Mesendoderm (in vitro differentiated cells): ENCODE measurements around the gene PPP1R3G.

ENCODE experiments used
- DNase-seq: peaks from one replicate; pipeline ENCODE4 v3.0.0; 2013
- H2AK5ac ChIP-seq: 2 replicates; pipeline ENCODE4 v1.6.1; 2013; ENCODE audit warnings: low read length, inconsistent platforms
- H2BK120ac ChIP-seq: 2 replicates; pipeline ENCODE4 v1.6.1; 2013; ENCODE audit warnings: low read depth, mild to moderate bottlenecking, low read length, moderate library complexity, mixed read lengths
- H2BK15ac ChIP-seq: replicated peaks from 2 replicates; pipeline ENCODE4 v1.6.1; 2013; ENCODE audit warnings: low read depth, mild to moderate bottlenecking, moderate library complexity
- H2BK5ac ChIP-seq: 2 replicates; pipeline ENCODE4 v1.6.1; 2013; ENCODE audit warnings: low read length, inconsistent platforms
- H3K18ac ChIP-seq: 2 replicates; pipeline ENCODE4 v1.6.1; 2013; ENCODE audit warnings: mild to moderate bottlenecking, low read length, mixed read lengths
- H3K23ac ChIP-seq: one replicate; pipeline ENCODE4 v1.6.1; 2013; ENCODE audit warnings: low read length
- H3K27ac ChIP-seq: 2 replicates; pipeline ENCODE4 v1.5.1; 2013; ENCODE audit warnings: low read depth, mild to moderate bottlenecking, inconsistent platforms, low read length, moderate library complexity
- H3K27me3 ChIP-seq: 2 replicates; pipeline ENCODE4 v1.6.1; 2013; ENCODE audit warnings: low read length, control low read depth, mild to moderate bottlenecking, inconsistent platforms; ENCODE audit not compliant: insufficient read depth, poor library complexity
- H3K36me3 ChIP-seq: 2 replicates; pipeline ENCODE4 v1.6.1; 2013; ENCODE audit warnings: low read length, inconsistent platforms; ENCODE audit not compliant: control insufficient read depth, insufficient read depth
- H3K4ac ChIP-seq: one replicate; pipeline ENCODE4 v1.6.1; 2013; ENCODE audit warnings: low read depth, mild to moderate bottlenecking, low read length, moderate library complexity
- H3K4me1 ChIP-seq: 2 replicates; pipeline ENCODE4 v1.6.1; 2013; ENCODE audit warnings: low read depth, low read length, inconsistent platforms; ENCODE audit not compliant: control insufficient read depth
- H3K4me2 ChIP-seq: 2 replicates; pipeline ENCODE4 v1.6.1; 2013; ENCODE audit warnings: low read length
- H3K4me3 ChIP-seq: 2 replicates; pipeline ENCODE4 v1.5.1; 2013; ENCODE audit warnings: mild to moderate bottlenecking, low read length
- H3K56ac ChIP-seq: one replicate; pipeline ENCODE4 v1.6.1; 2013; ENCODE audit warnings: low read length
- H3K79me1 ChIP-seq: 2 replicates; pipeline ENCODE4 v1.6.1; 2013; ENCODE audit warnings: low read length, inconsistent platforms
- H3K79me2 ChIP-seq: 2 replicates; pipeline ENCODE4 v1.6.1; 2013; ENCODE audit warnings: mild to moderate bottlenecking, low read length; ENCODE audit not compliant: control insufficient read depth, insufficient read depth
- H3K9ac ChIP-seq: 2 replicates; pipeline ENCODE4 v1.6.1; 2013; ENCODE audit warnings: low read length, inconsistent platforms
- H4K5ac ChIP-seq: one replicate; pipeline ENCODE4 v1.6.1; 2013; ENCODE audit warnings: low read length
- H4K8ac ChIP-seq: one replicate; pipeline ENCODE4 v1.6.1; 2013; ENCODE audit warnings: low read depth, mild to moderate bottlenecking, control low read depth, low read length, moderate library complexity
- WGBS: extraction: QIAGEN DNeasy Blood & Tissue Kit; methylation state at CpG from one replicate; pipeline ENCODE4 v1.1.7; 2013; ENCODE audit warnings: low lambda C conversion rate, missing lambda C conversion rate; ENCODE audit not compliant: insufficient coverage; ENCODE audit errors: extremely low coverage; 5-methylcytosine and 5-hydroxymethylcytosine counted together

PPP1R3G gene

DNA sequence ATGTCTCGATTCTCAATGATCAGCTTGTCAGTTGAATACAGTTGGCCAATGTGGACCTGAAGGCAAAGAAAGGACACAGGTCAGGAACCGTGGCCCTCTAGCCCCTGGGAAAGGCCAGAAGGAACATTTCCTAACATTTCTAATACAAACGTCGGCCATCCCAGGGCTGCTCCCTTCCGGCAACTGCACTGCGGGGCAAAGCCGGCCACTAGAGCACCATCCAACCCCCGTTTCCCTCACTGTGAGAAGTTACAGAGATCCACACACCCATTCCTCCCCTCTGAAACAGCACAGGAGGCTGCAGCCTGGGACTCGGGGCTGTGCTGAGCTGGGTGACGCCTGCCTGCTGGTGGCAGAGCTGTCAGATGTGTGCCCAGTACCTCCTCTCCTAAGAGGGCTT is 24.3 kb downstream of the PPP1R3G start:
- WGBS = no CpG with 5 or more reads among the region's 10 CpGs
- Histone ChIP-seq H3K79me1 (no peaks in the 10 kb centered on the region), H2AK5ac (no peak overlapping the region), H3K79me2 (no peaks in the 10 kb centered on the region), H3K4me1 (no peaks in the 10 kb centered on the region), H3K27me3 (no peaks in the 10 kb centered on the region), H2BK5ac (no peak overlapping the region), H3K4me2 (no peak overlapping the region), H3K4ac (no peak overlapping the region), H3K36me3 (no peaks in the 10 kb centered on the region), H3K56ac (no peak overlapping the region), H4K8ac (no peak overlapping the region), H3K23ac (no peak overlapping the region), H3K27ac (no peak overlapping the region), H2BK15ac (no peak overlapping the region), H2BK120ac (no peak overlapping the region), H3K9ac (no peak overlapping the region), H4K5ac (no peak overlapping the region), H3K4me3 (no peak overlapping the region), H3K18ac (no peak overlapping the region)
- no peak for DNase-seq

DNA sequence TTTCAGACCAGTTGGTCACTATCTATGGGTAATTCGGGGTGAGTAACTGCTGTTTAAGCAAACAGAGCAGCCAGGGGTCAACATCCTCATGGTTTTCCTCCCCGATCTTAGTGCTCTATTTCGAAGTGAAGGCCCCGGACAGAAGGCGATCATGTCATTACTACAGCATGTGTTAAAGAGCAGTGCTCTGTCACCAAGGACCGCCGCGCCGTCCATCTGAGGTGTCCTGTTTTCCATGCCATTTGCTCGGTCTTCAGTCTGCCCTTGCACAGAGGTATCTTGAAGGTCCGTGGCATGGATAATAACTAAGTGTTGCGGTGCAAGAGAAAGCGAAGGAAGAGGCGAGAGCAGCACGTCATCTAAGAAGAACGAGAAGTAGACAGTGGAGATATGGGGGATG is 25.1 kb downstream of the PPP1R3G start:
- Histone ChIP-seq H3K56ac (no peak overlapping the region), H3K4me3 (no peak overlapping the region), H2BK15ac (no peak overlapping the region), H3K4me1 (no peaks in the 10 kb centered on the region), H3K18ac (no peak overlapping the region), H2AK5ac (no peak overlapping the region), H4K5ac (no peak overlapping the region), H4K8ac (no peak overlapping the region), H3K27me3 (no peaks in the 10 kb centered on the region), H2BK5ac (no peak overlapping the region), H3K36me3 (no peaks in the 10 kb centered on the region), H3K79me2 (no peaks in the 10 kb centered on the region), H3K4me2 (no peak overlapping the region), H3K27ac (no peak overlapping the region), H3K23ac (no peak overlapping the region), H3K4ac (no peak overlapping the region), H3K9ac (no peak overlapping the region), H3K79me1 (no peaks in the 10 kb centered on the region), H2BK120ac (no peak overlapping the region)
- no CpG with 5 or more reads among the region's 16 CpGs for WGBS
- DNase-seq = no peak

DNA sequence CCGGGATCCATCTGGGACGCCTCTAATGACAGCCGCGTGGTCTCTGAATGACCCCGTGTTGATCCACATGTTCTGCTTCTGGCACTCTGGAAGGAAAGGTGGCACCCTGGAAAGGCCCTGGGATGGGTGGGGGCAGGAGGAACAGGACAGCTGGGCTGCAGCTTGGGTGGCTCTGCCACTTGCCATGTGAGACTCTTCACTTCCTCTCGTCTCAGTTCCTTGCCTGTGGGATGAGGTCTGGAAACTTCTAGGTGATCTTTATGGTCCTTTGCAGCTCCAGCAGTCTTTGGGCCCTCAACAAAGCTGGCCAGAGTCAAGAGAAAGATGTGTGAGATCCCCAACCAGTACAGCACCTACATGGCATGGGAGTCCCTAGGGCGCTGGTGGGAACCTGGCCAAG is 26.5 kb downstream of the PPP1R3G start:
- Histone ChIP-seq H3K4me1 (no peaks in the 10 kb centered on the region), H3K18ac (no peak overlapping the region), H4K8ac (no peak overlapping the region), H3K79me2 (no peaks in the 10 kb centered on the region), H3K4me3 (no peak overlapping the region), H3K56ac (no peak overlapping the region), H2AK5ac (no peak overlapping the region), H3K27ac (no peak overlapping the region), H2BK15ac (no peak overlapping the region), H2BK120ac (no peak overlapping the region), H3K23ac (no peak overlapping the region), H3K36me3 (no peaks in the 10 kb centered on the region), H2BK5ac (no peak overlapping the region), H3K4ac (no peak overlapping the region), H3K4me2 (no peak overlapping the region), H3K79me1 (no peaks in the 10 kb centered on the region), H4K5ac (no peak overlapping the region), H3K9ac (no peak overlapping the region), H3K27me3 (no peaks in the 10 kb centered on the region)
- no peak for DNase-seq
- no CpG with 5 or more reads among the region's 7 CpGs for WGBS

DNA sequence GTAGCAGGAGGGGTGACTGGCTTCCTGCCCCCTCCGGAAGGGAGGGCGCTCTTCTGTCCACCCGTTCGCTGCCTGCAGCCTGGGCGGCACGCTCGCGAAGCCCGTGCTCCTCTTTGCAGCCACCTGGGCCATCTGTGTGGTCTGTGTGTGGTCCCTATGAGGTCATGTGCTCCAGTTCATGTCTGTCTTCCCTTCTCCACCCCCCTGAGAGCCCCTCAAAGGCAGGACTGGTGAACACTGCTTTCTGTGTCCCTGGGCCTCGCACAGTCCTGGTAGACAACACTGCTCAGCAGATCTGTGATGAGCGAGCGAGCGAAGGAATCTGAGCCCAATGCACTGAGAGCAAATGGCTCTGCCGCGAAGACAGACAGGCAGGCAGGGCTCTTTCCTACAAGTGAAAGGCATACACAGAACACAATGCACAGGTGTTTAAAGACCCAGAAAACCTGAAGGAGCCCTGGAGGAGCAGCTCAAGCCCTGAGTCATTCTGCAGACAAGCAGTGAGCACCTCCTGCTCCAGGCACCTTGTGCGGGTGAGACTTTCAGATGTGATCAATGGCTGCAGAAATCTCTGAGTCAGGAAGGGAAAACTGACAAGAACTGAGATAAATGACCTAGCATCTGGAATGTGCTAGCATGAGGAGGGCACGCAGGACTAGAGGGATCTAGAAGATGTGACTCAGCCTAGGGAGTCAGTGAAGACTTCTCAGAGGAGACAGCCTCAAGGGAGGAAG is 27.1 kb downstream of the PPP1R3G start:
- Histone ChIP-seq H3K27ac (no peak overlapping the region), H2BK120ac (no peak overlapping the region)
- WGBS = no CpG with 5 or more reads among the region's 17 CpGs

DNA sequence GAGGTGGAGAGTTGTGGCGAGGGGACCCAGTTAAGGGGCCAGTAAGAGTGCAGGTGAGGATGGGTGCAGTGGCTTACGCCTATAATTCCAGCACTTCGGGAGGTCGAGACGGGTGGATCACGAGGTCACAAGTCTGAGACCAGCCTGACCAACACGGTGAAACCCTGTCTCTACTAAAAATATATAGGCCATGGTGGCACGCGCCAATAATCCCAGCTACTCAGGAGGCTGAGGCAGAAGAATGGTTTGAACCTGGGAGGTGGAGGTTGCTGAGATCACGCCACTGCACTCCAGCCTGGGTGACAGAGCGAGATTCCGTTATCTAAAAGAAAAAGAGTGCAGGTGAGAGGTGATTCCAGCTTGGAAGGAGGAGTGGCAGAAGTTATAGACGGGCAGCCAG is 28.0 kb downstream of the PPP1R3G start:
- Histone ChIP-seq H3K4me3 (no peak overlapping the region), H3K18ac (no peak overlapping the region), H3K79me1 (no peaks in the 10 kb centered on the region), H2BK15ac (no peak overlapping the region), H3K9ac (no peak overlapping the region), H3K27me3 (no peaks in the 10 kb centered on the region), H4K8ac (no peak overlapping the region), H3K4me1 (no peaks in the 10 kb centered on the region), H4K5ac (no peak overlapping the region), H2AK5ac (no peak overlapping the region), H3K23ac (no peak overlapping the region), H3K27ac (no peak overlapping the region), H3K56ac (no peak overlapping the region), H2BK5ac (no peak overlapping the region), H3K4ac (no peak overlapping the region), H3K79me2 (no peaks in the 10 kb centered on the region), H2BK120ac (no peak overlapping the region), H3K4me2 (no peak overlapping the region), H3K36me3 (no peaks in the 10 kb centered on the region)
- no peak for DNase-seq
- WGBS = no CpG with 5 or more reads among the region's 13 CpGs

More for the DNA sequence above, 27.1 kb downstream of the PPP1R3G start:
- Histone ChIP-seq H3K4me3 (no peak overlapping the region), H3K4me1 (no peaks in the 10 kb centered on the region), H3K79me2 (no peaks in the 10 kb centered on the region), H3K4ac (no peak overlapping the region), H2BK15ac (no peak overlapping the region), H3K9ac (no peak overlapping the region), H3K23ac (no peak overlapping the region), H3K4me2 (no peak overlapping the region), H3K36me3 (no peaks in the 10 kb centered on the region), H3K79me1 (no peaks in the 10 kb centered on the region), H2BK5ac (no peak overlapping the region), H3K56ac (no peak overlapping the region), H2AK5ac (no peak overlapping the region), H3K18ac (no peak overlapping the region), H4K5ac (no peak overlapping the region), H3K27me3 (no peaks in the 10 kb centered on the region), H4K8ac (no peak overlapping the region)
- DNase-seq = no peak

DNA sequence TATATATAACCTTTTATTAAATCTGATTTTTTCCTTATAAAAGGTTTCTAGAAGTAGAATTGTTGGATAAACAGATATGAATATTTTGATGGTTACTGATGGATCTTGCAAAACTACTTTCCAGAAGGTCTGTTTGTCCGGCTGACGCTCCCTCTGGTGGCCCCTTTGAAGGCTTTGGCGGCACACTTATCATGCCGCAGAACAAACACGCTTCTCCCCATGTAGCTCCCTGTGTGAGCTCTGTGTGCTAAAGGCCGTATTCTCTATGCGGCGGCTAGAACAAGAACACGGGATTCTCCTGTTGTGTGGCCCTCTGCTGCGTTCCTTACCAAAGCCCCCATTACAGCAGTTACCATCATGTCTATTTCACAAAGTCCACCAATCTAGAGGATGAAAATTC is 30.0 kb downstream of the PPP1R3G start:
- Histone ChIP-seq H3K36me3 (no peaks in the 10 kb centered on the region), H3K79me2 (no peaks in the 10 kb centered on the region), H3K27me3 (no peaks in the 10 kb centered on the region), H3K4me3 (no peak overlapping the region), H2BK15ac (no peak overlapping the region), H3K4me2 (no peak overlapping the region), H3K79me1 (peaks cover 1% of the 10 kb centered on the region), H3K4ac (no peak overlapping the region), H4K8ac (no peak overlapping the region), H3K18ac (no peak overlapping the region), H4K5ac (no peak overlapping the region), H3K27ac (no peak overlapping the region), H3K23ac (no peak overlapping the region), H3K56ac (no peak overlapping the region), H2BK5ac (no peak overlapping the region), H3K4me1 (no peaks in the 10 kb centered on the region), H3K9ac (no peak overlapping the region), H2BK120ac (no peak overlapping the region), H2AK5ac (no peak overlapping the region)
- WGBS = no CpG with 5 or more reads among the region's 10 CpGs
- no peak for DNase-seq
